GM19239 (cell line): Measurements from ENCODE around the gene CLASRP.
"Not testable (repeated sequence)": the region's sequence is repeated elsewhere in the genome, so short reads cannot be mapped to it uniquely, and the experiment has no call there.

ENCODE experiments used
- DNase-seq: peaks from one replicate; pipeline ENCODE4 v3.0.0; 2011; ENCODE audit warnings: low spot score; ENCODE audit not compliant: insufficient read length
- FAIRE-seq: peaks from 2 replicates; lab custom pipeline; 2011; peaks lifted over from hg19 to GRCh38; lab: Jason Lieb, UNC

CLASRP gene

GRCh38 chr19:45098521-45099466, 59.9 kb downstream of the CLASRP start:
- DNase-seq (no peak), FAIRE-seq (no peak)

- no peak for FAIRE-seq
Observed at GRCh38 chr19:45099467-45100191, 60.8 kb downstream of the CLASRP start.

GRCh38 chr19:45100201-45100600, 61.4 kb downstream of the CLASRP start:
- FAIRE-seq = no peak
- DNase-seq = no peak

More at GRCh38 chr19:45099467-45100191, 60.8 kb downstream of the CLASRP start:
- DNase-seq = no peak

DNA sequence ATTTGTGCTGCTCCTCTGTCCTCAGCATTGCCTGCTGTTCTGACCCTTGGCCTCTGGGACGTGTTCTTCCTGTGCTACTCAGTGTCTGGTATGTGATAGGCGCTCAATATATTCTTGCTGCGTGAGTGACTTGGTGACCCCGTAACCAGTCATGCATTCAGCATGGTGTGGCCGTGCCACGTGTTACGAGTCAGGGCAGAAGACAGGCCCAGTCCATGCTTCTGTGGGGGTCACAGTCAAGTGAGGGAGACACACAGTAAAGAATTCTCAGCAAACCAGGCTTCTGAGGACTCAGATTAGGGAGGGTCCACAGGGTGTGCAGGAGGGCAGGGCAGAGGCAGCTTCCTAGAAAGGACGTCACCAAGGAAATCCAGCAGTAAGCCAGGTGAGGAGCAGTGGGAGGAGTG, 62.0 kb downstream of the CLASRP start:
- no peak for FAIRE-seq
- no peak for DNase-seq

DNA sequence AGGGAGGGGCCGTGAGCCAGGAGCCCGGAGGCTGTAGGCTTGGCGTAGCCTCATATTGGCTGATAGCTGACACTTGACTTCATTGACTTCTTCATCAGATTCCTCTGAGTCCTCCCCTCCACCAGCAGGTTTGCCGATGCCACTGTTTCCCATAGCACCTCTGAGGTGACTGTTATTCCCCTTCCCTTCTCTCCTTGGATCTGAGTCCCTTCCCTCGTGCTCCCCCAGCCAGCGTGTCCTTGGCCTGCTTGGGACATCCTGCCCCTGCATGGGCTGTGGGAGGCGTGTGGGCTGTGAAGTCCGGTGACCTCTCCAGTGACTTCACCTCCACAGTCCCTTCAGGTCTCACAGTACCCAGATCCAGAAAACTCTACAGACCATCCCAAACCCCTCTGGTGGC, 63.0 kb downstream of the CLASRP start:
- DNase-seq (no peak), FAIRE-seq (no peak)

- no peak for FAIRE-seq
Observed at GRCh38 chr19:45102481-45102880, 63.6 kb downstream of the CLASRP start.

DNA sequence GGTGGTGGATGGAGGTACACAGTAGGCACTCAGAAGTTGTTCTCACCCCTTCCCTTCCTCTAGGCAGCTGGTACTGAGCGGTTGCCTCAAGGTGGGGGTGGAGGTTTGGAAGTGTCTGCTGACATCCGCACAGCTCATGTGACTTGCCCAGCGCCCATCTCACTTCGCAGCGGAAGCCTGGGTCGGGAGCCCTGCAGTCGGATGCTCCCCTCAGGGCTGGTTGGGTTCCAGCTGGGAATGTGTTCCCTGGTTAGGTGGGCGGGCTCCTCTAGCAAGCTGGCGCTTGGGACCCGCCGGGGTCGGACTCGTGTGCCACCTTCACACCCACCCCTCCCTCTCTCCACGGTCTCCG, 64.3 kb downstream of the CLASRP start:
- DNase-seq (no peak), FAIRE-seq (no peak)

More at GRCh38 chr19:45102481-45102880, 63.6 kb downstream of the CLASRP start:
- DNase-seq = no peak

GRCh38 chr19:45103508-45104319, 64.9 kb downstream of the CLASRP start:
- DNase-seq = no peak
- peak; percentile 74 for FAIRE-seq

DNA sequence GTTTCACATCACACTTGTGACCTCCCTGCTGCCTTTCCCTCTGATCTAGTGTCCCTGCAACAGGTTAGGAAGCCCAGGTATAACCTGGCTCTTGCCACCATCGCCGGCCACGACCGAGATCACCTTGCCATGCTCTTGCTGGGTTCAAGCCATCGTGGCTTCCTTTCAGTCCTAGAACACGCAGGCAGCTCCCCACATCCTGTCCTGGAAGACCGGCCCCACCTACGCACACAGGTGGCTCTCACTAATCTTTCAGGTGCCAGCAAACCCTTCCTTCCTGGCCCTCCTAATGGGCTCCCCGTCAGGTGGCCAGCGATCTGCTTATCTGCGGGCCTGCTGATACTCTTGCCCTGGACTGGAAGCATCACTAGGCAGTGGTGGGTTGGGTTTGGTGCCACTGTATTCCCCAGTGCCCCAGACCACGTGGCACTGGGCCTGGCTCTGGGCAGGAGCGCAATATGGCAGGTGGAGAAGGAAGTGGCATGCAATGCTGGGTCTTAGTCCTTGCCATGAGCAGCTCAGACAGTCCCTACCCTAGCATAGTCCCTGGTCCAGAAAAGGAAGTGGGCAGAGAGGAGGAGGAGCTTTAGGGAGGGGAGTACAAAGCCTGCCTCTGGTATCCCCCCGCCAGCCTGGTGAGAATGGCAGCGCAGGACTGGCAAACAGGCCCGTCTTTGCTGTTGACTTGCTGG, 66.0 kb downstream of the CLASRP start:
- DNase-seq = no peak
- FAIRE-seq = peak; percentile 65

DNA sequence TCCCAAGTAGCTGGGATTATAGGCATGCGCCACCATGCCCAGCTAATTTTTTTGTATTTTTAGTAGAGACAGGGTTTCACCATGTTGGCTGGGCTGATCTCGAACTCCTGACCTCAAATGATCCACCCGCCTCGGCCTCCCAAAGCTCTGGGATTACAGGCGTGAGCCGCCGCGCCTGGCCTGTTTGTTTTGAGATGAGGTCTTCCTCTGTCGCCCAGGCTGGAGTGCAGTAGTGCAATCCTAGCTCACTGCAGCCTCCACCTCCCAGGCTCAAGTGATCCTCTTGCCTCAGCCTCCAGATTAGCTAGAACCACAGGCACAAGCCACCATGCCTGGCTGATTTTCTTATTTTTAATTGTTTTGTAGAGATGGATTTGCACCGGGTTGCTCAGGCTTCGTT, 67.5 kb downstream of the CLASRP start:
- not testable (repeated sequence) for FAIRE-seq

GRCh38 chr19:45107621-45108150, 68.8 kb downstream of the CLASRP start:
- FAIRE-seq (peak; percentile 37), DNase-seq (no peak)

More for the DNA sequence above, 67.5 kb downstream of the CLASRP start:
- not testable (repeated sequence) for DNase-seq

- DNase-seq = no peak
- no peak for FAIRE-seq
Observed at GRCh38 chr19:45110851-45111266, 72.0 kb downstream of the CLASRP start.

- FAIRE-seq = no peak
- no peak for DNase-seq
Observed at GRCh38 chr19:45112111-45112827, 73.4 kb downstream of the CLASRP start.

DNA sequence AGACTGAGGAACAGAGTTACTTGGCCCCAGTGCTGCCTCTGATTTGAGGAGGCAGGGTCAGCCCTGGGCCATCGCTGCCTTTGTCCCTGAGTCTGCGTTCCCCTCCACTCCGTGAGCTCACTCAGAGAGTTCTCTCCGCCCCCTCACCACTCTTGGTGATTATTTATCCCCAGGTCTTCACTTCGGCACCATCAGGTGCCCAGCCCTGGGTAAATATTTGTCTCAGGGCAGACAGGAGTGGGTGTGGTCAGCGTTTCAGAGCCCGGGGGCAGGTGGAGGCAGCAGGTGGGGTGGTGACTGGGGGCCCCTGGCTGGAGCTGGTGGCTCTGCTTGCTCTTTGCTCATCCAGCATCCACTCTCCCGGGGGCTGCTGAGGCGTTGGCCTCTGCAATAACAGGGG, 74.8 kb downstream of the CLASRP start:
- no peak for DNase-seq
- no peak for FAIRE-seq

DNA sequence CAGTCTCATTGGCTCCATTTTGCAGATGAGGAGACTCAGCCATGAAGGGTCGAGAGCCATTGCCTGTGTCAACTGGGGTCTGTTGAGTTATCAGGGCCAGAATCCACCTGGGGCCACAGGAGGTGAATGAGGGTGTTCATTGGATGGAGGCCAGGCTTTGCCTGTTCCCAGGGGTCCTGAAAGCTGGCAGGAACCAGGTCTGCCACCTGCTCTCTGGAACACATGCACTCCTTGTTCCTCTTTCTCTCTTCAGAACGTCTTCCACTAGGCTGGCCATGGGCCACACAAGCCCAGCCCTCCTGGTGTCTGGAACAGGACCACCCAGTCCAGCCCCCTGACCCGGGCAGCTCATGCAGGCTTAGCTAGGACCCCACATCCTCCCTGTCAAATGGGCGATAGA, 75.3 kb downstream of the CLASRP start:
- no peak for DNase-seq
- FAIRE-seq = no peak

- FAIRE-seq = no peak
- DNase-seq = no peak
Observed at GRCh38 chr19:45115809-45116615, 77.2 kb downstream of the CLASRP start.

GRCh38 chr19:45117167-45117594, 78.3 kb downstream of the CLASRP start:
- peak; percentile 80 for FAIRE-seq
- no peak for DNase-seq

- DNase-seq = no peak
Observed at GRCh38 chr19:45117671-45118070, 78.8 kb downstream of the CLASRP start.

More at GRCh38 chr19:45117671-45118070, 78.8 kb downstream of the CLASRP start:
- FAIRE-seq = no peak
